Spleen (tissue), 7 donors: ENCODE measurements around the gene CASS4.
"Not testable (repeated sequence)": the region's sequence is repeated elsewhere in the genome, so short reads cannot be mapped to it uniquely, and the experiment has no call there.

ENCODE experiments used
- CTCF ChIP-seq, 11 experiments: fragments of 200-600 bp in 7 of 11; fragments of 450-650 bp in 4 of 11; sonication (generic) in 4 of 11; IDR thresholded peaks in 8 of 11; conservative IDR thresholded peaks in 3 of 11; 1 replicate in 7 of 11; 2 replicates in 4 of 11; pipeline versions ENCODE4 v1.4.0 to v1.8.0; 2016 to 2021; ENCODE audit warnings: antibody characterized with exemption in 11 of 11, inconsistent platforms in 4 of 11, mild to moderate bottlenecking in 1 of 11
- POLR2A ChIP-seq, 3 donors: fragments of 450-650 bp; IDR thresholded peaks; one replicate each; pipeline ENCODE4 v1.5.1; 2017; ENCODE audit warnings: antibody characterized with exemption in 3 of 3, mild to moderate bottlenecking in 1 of 3
- POLR2AphosphoS5 ChIP-seq, 3 donors: sonication (generic); formaldehyde crosslinking; IDR thresholded peaks; one replicate each; pipeline ENCODE4 v1.5.1; 2017; ENCODE audit warnings: antibody characterized with exemption in 3 of 3
- donor health status: DM: no; HTN: no; CAD: no; lungs with moderate emphysema.
- donor health status: DM: no; HTN: no; CAD: no.
- donor health status: DM: no; HTN: no; CAD: no.

- not testable (repeated sequence) for TF ChIP-seq CTCF (IDR thresholded peaks at IDR 0.05 in 8 of 11, conservative IDR thresholded peaks at IDR 0.05 in 3 of 11); POLR2A (IDR thresholded peaks at IDR 0.05); POLR2AphosphoS5 (IDR thresholded peaks at IDR 0.05)
These were observed 6.7 kb upstream of the CASS4 start for GRCh38 chr20:56405356-56405755.
